Neural cell (in vitro differentiated cells): Measurements from ENCODE around the gene GSG1L. TPM values are rescaled to one million over a fixed set of nuclear protein-coding genes. Genes with fewer than 3 reads are reported as not detected.

Experiments used
- H2AFZ ChIP-seq: fragments of 200-600, 300-800 bp; sonication (generic), shearing (Covaris generic); 2 replicates; pipeline ENCODE4 v1.6.0; 2014; ENCODE audit warnings: low read depth, mild to moderate bottlenecking, antibody characterized with exemption, low read length, moderate library complexity
- H3F3A ChIP-seq: fragments of 200-600 bp; shearing (Covaris generic); 2 replicates; pipeline ENCODE4 v1.6.1; 2016; ENCODE audit warnings: mild to moderate bottlenecking, moderate library complexity, mixed read lengths, antibody characterized with exemption, low read length; ENCODE audit not compliant: insufficient read depth, poor library complexity, severe bottlenecking
- H3K27ac ChIP-seq: fragments of 200-600, 300-800 bp; sonication (generic), shearing (Covaris generic); 2 replicates; pipeline ENCODE4 v1.5.1; 2014; ENCODE audit warnings: mild to moderate bottlenecking, low read length, moderate library complexity
- H3K27me3 ChIP-seq: fragments of 300-800, 200-600 bp; sonication (generic), shearing (Covaris generic); 2 replicates; pipeline ENCODE4 v1.6.0; 2014; ENCODE audit warnings: mild to moderate bottlenecking, low read depth, low read length, moderate library complexity; ENCODE audit not compliant: insufficient read depth
- H3K36me3 ChIP-seq: fragments of 300-800, 200-600 bp; sonication (generic), shearing (Covaris generic); 2 replicates; pipeline ENCODE4 v1.5.1; 2014; ENCODE audit warnings: mild to moderate bottlenecking, antibody characterized with exemption, low read length, moderate library complexity; ENCODE audit not compliant: insufficient read depth
- H3K4me2 ChIP-seq: fragments of 300-800, 200-600 bp; sonication (generic), shearing (Covaris generic); 2 replicates; pipeline ENCODE4 v1.6.0; 2014; ENCODE audit warnings: mild to moderate bottlenecking, low read length
- H3K4me3 ChIP-seq: fragments of 300-800, 200-600 bp; sonication (generic), shearing (Covaris generic); 2 replicates; pipeline ENCODE4 v1.5.1; 2014; ENCODE audit warnings: mild to moderate bottlenecking, low read length, moderate library complexity
- H3K79me2 ChIP-seq: fragments of 200-600 bp; shearing (Covaris generic); replicated peaks from 2 replicates; pipeline ENCODE4 v1.6.0; 2014; ENCODE audit warnings: mild to moderate bottlenecking, low read length, moderate library complexity; ENCODE audit not compliant: insufficient read depth
- H3K9ac ChIP-seq: fragments of 300-800, 200-600 bp; sonication (generic), shearing (Covaris generic); 2 replicates; pipeline ENCODE4 v1.6.1; 2016; ENCODE audit warnings: mild to moderate bottlenecking, low read length, mixed read lengths
- H3K9me2 ChIP-seq: fragments of 200-600 bp; shearing (Covaris generic); 2 replicates; pipeline ENCODE4 v1.6.1; 2016; ENCODE audit warnings: mild to moderate bottlenecking, low read length, mixed read lengths; ENCODE audit not compliant: insufficient read depth
- H3K9me3 ChIP-seq: fragments of 200-600, 300-800 bp; sonication (generic), shearing (Covaris generic); 2 replicates; pipeline ENCODE4 v1.6.1; 2016; ENCODE audit warnings: mild to moderate bottlenecking, mixed run types, low read length, moderate library complexity, mixed read lengths
- H4K20me1 ChIP-seq: fragments of 200-600 bp; shearing (Covaris generic); 2 replicates; pipeline ENCODE4 v1.6.1; 2016; ENCODE audit warnings: mild to moderate bottlenecking, mixed run types; ENCODE audit not compliant: insufficient read depth
- EP300 ChIP-seq: fragments of 450-650 bp; conservative IDR thresholded peaks from 2 replicates; pipeline ENCODE4 v1.6.1; 2014; ENCODE audit warnings: antibody characterized with exemption, mild to moderate bottlenecking, moderate library complexity; ENCODE audit not compliant: poor library complexity, severe bottlenecking
- EZH2 ChIP-seq: fragments of 200-600, 300-800 bp; shearing (Covaris generic), sonication (generic); IDR thresholded peaks from 2 replicates; pipeline ENCODE4 v1.6.1; 2014; ENCODE audit warnings: antibody characterized with exemption, low read length, borderline replicate concordance, mild to moderate bottlenecking; ENCODE audit not compliant: insufficient read depth, poor library complexity, severe bottlenecking
- MXI1 ChIP-seq: fragments of 450-650 bp; conservative IDR thresholded peaks from 2 replicates; pipeline ENCODE4 v1.6.1; 2014; ENCODE audit warnings: antibody characterized with exemption, mild to moderate bottlenecking; ENCODE audit not compliant: poor library complexity, severe bottlenecking
- POLR2AphosphoS5 ChIP-seq: IDR thresholded peaks from 2 replicates; pipeline ENCODE4 v1.6.1; 2012
- RAD21 ChIP-seq: fragments of 450-650 bp; conservative IDR thresholded peaks from 2 replicates; pipeline ENCODE4 v1.6.1; 2014; ENCODE audit warnings: antibody characterized with exemption, mild to moderate bottlenecking, moderate library complexity
- SMC3 ChIP-seq: fragments of 450-650 bp; conservative IDR thresholded peaks from 2 replicates; pipeline ENCODE4 v1.6.1; 2014; ENCODE audit warnings: antibody characterized with exemption, mild to moderate bottlenecking, moderate library complexity; ENCODE audit not compliant: poor library complexity
- TAF1 ChIP-seq: IDR thresholded peaks from 2 replicates; pipeline ENCODE4 v1.6.1; 2012; ENCODE audit warnings: low read depth
- polyA plus RNA-seq: library from polyadenylated mRNA; depleted of rRNA; stranded (reverse); fragments of >200 nt; gene quantifications from 2 replicates; pipeline ENCODE4 v1.2.3, GENCODE V29; 2014
- TF ChIP-seq, protein P1 (sequence below): fragments of 450-650 bp; IDR thresholded peaks from 2 replicates; pipeline ENCODE4 v1.5.1; 2014; ENCODE audit warnings: antibody characterized with exemption, mild to moderate bottlenecking, moderate library complexity; ENCODE audit not compliant: poor library complexity, severe bottlenecking
- TF ChIP-seq, protein P2 (sequence below): IDR thresholded peaks from 2 replicates; pipeline ENCODE4 v1.6.1; 2012; ENCODE audit warnings: borderline replicate concordance

GSG1L gene
- polyA plus RNA-seq, 1 donor from 2014 or later = 0.85 TPM

DNA sequence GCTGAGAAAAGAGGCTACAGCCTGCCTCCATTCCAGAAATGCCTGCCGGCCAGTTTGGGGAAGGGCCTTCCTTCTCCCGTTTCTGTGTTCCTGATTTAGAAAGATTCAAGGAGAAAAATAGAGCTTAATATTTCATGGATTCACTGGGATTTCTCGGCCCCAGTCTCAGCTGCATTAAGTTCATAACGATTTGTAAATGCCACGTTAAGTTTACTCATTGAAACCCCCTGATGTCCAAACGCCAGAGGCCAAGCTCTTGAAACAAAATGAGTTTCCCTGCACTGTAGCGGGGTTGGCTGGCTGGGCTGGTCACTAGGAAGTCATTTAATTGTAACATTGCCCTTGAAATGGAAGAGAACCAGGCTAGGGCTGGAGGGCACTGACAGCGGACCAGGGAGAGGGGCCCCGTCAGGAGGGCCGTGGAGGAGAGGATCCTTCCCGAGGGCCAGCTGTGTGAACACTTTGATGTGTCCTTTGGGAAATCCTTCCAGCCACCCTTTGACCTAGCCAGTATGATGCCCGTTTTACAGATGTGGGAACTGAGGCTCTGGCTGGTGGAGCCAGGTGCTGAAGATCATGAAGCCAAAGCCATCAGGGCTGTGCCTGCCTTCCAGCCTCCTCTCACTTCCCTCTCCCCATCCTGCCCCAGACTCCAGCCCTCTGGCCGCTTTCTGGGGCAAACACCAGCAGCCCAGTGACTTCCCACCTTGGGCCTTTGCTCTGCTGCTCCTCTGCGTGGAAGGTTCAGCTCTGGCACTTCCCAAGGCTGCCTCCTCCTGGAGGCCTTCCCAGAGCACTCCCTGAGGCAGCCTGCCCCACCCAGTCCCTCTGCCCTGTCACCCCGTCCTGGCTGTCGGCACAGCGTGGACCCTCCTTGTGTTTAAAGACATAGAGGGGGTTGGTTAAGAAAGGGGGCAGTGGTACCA, 293.0 kb downstream of the GSG1L start:
- Histone ChIP-seq H3K9me2 (no peaks in the 10 kb centered on the region), H3K9me3 (no peaks in the 10 kb centered on the region), H3K4me3 (no peak overlapping the region), H3K27ac (no peak overlapping the region), H3K9ac (no peak overlapping the region), H3K4me2 (no peak overlapping the region), H3K27me3 (no peaks in the 10 kb centered on the region), H3K79me2 (no peaks in the 10 kb centered on the region), H2AFZ (no peak overlapping the region), H4K20me1 (no peaks in the 10 kb centered on the region), H3K36me3 (peaks cover 7% of the 10 kb centered on the region), H3F3A (no peaks in the 10 kb centered on the region)
- TF ChIP-seq EZH2 (no peak), TAF1 (no peak)

DNA sequence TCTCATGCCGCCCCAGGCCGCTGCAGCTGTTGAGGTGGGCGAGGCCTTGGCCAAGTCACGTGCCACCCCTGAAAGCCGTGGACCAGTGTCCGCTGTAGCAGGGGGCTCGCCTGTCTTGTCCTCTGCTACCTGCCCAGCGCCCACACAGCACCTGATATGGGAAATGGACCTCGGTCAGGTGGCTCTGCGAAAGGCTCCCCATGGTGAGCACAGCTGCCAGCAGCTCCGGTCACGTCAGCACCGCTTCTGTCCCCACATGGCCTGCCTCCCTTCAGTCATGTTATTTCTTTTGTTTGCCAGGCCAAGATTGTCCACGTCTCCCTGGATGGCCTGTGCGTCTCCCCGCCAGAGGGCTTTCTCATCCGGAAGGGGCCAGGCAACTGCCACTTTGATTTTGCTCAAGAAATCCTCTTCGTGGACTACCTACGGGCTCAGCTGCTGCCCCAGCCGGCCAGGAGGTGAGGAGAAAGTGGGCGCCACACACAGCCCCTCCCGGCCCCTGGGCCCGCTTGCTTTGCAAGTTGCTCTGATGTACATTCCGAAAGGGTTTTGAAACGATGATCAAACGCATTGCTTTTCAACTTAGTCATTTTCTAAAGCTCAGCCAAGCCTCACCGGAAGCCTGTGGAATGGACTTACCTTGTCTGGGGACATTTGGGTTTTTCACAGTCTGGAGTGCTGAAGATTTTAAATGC, 293.8 kb downstream of the GSG1L start:
- Histone ChIP-seq H3K27me3 (no peaks in the 10 kb centered on the region), H3K79me2 (no peaks in the 10 kb centered on the region), H3K27ac (no peak overlapping the region), H3K4me2 (no peak overlapping the region), H2AFZ (no peak overlapping the region), H3K9me2 (no peaks in the 10 kb centered on the region), H3K36me3 (peaks cover 14% of the 10 kb centered on the region), H4K20me1 (no peaks in the 10 kb centered on the region), H3F3A (no peaks in the 10 kb centered on the region), H3K9me3 (peaks cover 3% of the 10 kb centered on the region), H3K9ac (no peak overlapping the region), H3K4me3 (no peak overlapping the region)
- TF ChIP-seq, protein P1, sequence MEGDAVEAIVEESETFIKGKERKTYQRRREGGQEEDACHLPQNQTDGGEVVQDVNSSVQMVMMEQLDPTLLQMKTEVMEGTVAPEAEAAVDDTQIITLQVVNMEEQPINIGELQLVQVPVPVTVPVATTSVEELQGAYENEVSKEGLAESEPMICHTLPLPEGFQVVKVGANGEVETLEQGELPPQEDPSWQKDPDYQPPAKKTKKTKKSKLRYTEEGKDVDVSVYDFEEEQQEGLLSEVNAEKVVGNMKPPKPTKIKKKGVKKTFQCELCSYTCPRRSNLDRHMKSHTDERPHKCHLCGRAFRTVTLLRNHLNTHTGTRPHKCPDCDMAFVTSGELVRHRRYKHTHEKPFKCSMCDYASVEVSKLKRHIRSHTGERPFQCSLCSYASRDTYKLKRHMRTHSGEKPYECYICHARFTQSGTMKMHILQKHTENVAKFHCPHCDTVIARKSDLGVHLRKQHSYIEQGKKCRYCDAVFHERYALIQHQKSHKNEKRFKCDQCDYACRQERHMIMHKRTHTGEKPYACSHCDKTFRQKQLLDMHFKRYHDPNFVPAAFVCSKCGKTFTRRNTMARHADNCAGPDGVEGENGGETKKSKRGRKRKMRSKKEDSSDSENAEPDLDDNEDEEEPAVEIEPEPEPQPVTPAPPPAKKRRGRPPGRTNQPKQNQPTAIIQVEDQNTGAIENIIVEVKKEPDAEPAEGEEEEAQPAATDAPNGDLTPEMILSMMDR = no peak

DNA sequence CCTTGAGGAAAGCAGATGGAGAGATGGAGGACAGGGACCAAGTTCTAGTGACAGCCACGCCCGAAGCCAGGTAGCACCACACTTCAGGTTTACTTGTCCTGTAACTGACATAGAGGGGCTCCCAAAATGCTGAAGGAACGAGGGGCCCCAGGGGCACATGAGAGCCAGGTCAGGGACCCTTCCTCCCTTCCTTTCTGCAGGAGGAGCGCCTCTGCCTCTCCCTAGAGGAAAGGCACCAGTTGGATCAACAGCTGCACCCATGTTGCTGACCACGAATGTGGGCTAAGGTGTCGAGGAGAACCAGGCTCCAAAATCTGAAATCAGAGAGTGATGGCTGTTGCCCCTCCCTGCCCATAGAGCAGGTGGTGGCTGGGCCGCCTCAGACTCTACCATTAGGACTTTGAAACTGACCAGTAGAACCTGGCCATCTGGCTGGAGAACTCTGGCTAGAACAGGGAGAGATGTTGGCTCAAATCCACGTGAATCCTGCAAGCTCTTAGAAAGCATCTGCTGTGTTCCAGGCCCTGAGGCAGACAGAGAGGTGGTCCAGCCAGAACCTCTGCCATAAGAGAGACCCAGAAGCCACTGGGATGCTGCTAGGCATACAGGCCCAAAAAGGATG, 294.8 kb downstream of the GSG1L start:
- peaks cover 6% of the 10 kb centered on the region for H3K9me3 ChIP-seq
- no peaks in the 10 kb centered on the region for H3K79me2 ChIP-seq
- no peaks in the 10 kb centered on the region for H4K20me1 ChIP-seq
- H3K4me3 ChIP-seq = no peak overlapping the region
- no peaks in the 10 kb centered on the region for H3K27me3 ChIP-seq
- H3K9ac ChIP-seq = no peak overlapping the region
- H3K9me2 ChIP-seq = no peaks in the 10 kb centered on the region
- H3K27ac ChIP-seq = no peak overlapping the region
- no peak for TF ChIP-seq EZH2
- TF ChIP-seq SMC3 = no peak
- TF ChIP-seq, protein P1 = no peak
- no peak for TF ChIP-seq EP300
- no peak for TF ChIP-seq TAF1
- TF ChIP-seq POLR2AphosphoS5 = no peak
- no peak for TF ChIP-seq RAD21
- TF ChIP-seq, protein P2, sequence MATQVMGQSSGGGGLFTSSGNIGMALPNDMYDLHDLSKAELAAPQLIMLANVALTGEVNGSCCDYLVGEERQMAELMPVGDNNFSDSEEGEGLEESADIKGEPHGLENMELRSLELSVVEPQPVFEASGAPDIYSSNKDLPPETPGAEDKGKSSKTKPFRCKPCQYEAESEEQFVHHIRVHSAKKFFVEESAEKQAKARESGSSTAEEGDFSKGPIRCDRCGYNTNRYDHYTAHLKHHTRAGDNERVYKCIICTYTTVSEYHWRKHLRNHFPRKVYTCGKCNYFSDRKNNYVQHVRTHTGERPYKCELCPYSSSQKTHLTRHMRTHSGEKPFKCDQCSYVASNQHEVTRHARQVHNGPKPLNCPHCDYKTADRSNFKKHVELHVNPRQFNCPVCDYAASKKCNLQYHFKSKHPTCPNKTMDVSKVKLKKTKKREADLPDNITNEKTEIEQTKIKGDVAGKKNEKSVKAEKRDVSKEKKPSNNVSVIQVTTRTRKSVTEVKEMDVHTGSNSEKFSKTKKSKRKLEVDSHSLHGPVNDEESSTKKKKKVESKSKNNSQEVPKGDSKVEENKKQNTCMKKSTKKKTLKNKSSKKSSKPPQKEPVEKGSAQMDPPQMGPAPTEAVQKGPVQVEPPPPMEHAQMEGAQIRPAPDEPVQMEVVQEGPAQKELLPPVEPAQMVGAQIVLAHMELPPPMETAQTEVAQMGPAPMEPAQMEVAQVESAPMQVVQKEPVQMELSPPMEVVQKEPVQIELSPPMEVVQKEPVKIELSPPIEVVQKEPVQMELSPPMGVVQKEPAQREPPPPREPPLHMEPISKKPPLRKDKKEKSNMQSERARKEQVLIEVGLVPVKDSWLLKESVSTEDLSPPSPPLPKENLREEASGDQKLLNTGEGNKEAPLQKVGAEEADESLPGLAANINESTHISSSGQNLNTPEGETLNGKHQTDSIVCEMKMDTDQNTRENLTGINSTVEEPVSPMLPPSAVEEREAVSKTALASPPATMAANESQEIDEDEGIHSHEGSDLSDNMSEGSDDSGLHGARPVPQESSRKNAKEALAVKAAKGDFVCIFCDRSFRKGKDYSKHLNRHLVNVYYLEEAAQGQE = no peak
- no peak for TF ChIP-seq MXI1
- H3K36me3 ChIP-seq = peaks cover 14% of the 10 kb centered on the region
- no peak overlapping the region for H2AFZ ChIP-seq
- H3F3A ChIP-seq = no peaks in the 10 kb centered on the region
- H3K4me2 ChIP-seq = no peak overlapping the region
